OCI-M2 (cell line): ENCODE data around the gene KIF5A.
A peak's percentile ranks its signal among the peaks of the same experiment; 100 is the strongest.
"Not testable (repeated sequence)": the region's sequence is repeated elsewhere in the genome, so short reads cannot be mapped to it uniquely, and the experiment has no call there.

Source experiments
- DNase-seq: peaks from one replicate; lab custom pipeline; 2025; ENCODE audit not compliant: unreplicated experiment; lab: John Stamatoyannopoulos, UW

KIF5A gene

GRCh38 chr12:57581802-57582201 is 32.0 kb downstream of the KIF5A start:
- DNase-seq: no peak

- DNase-seq: no peak
Observed at GRCh38 chr12:57582440-57582839, 32.6 kb downstream of the KIF5A start.

DNA sequence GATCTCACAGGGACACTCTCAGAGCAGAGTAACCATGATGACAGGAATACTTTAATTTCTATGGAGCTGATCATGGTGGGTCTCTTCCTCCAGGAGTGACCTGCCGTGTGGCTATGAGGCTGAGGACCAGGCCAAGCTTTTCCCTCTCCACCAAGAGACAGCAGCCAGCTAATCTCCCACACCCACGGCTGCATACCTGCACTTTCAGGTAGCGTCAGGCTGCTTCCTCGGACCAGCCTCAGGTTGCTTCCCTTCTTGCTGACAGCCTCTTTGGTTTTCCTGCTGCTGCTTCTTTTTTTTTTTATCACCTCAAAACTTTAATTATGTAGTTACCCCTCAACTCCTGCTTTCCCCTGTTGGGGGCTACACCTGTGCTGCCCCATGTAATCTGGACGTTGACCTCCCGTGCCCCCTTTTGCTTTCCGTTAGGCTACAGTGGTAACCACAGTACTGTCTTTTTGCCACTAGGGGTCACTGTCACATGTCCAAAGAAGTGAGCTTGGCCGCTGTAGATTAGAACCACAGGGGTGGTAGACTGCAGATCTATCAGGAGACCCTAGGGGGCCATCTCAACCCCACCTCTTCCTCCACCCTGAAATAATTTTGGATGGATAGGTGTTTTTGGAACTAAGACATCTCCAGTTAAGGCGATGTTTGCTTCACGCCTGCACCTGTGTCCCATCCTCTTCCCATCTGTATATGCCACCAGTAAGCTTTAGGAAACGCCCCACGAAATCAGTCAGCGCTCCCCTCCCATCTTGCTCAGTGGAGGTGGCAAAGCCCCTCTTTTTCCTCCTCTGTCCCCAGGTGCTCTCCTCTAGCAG is 33.4 kb downstream of the KIF5A start:
- DNase-seq: peak; percentile 27

- DNase-seq: no peak
Observed at GRCh38 chr12:57584050-57584449, 34.2 kb downstream of the KIF5A start.

GRCh38 chr12:57584690-57585089 is 34.8 kb downstream of the KIF5A start:
- no peak for DNase-seq

GRCh38 chr12:57585156-57585555 is 35.3 kb downstream of the KIF5A start:
- DNase-seq: no peak

GRCh38 chr12:57586128-57586527 is 36.3 kb downstream of the KIF5A start:
- no peak for DNase-seq

- no peak for DNase-seq
Observed at GRCh38 chr12:57586832-57587429, 37.1 kb downstream of the KIF5A start.

DNA sequence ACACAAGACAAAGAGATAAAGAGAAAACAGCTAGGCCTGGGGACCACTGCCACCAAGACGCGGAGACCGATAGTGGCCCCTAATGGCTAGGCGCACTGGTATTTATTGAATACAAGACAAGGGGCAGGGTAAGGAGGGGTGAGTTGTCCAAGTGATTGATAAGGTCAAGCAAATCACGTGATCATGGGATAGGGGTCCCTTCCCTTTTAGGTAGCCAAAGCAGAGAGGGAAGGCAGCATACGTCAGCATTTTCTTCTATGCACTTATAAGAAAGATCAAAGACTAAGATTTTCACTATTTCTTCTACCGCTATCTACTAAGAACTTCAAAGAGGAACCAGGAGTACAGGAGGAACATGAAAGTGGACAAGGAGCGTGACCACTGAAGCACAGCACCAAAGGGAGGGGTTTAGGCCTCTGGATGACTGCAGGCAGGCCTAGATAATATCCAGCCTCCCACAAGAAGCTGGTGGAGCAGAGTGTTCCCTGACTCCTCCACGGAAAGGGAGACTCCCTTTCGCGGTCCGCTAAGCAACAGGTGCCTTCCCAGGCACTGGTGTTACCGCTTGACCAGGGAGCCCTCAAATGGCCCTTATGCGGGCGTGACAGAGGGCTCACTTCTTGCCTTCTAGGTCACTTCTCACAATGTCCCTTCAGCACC is 39.2 kb downstream of the KIF5A start:
- DNase-seq: not testable (repeated sequence)

- DNase-seq: no peak
Observed at GRCh38 chr12:57590479-57590863, 40.6 kb downstream of the KIF5A start.

DNA sequence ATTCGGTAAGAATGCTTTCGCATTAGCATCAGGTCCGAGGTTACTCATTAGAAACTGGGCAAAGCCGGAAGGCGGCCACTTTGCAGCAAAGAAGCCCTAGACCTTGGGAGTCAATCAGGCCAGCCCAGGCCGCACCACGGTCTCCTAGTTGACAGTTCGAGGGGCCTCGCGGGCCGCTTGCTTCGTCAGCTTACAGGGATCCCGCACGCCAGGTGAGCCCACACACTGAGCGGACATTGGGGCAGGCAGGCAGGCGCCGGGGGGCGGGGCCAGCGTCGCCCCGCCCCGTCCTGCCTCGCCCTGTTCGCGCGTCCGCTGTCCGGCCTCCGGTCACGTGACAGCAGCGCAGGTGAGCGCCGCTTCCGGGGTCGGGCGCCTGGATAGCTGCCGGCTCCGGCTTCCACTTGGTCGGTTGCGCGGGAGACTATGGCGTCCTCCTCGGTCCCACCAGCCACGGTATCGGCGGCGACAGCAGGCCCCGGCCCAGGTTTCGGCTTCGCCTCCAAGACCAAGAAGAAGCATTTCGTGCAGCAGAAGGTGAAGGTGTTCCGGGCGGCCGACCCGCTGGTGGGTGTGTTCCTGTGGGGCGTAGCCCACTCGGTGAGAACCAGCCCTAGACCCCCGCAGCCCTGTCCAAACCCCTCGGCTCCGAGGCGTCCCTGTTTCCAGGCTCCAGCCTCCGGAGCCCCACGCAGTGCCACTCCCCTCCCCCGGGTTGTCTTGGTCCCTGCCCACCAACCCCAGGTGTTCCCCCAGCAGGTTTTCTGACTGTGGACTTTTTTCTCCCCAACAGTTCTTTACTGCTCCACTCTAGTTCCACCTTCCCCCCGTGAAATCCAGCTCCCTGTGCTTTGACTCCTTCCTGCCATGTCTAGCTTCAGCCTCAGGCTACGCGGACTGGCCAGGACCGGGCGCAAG is 41.3 kb downstream of the KIF5A start, which contains the start of gene PIP4K2C:
Gene PIP4K2C, plus strand, starts transcription at position 329 of the 918 bp plus-strand sequence. Its CDS starts 98 bp downstream, at position 427.
- peak; percentile 23 for DNase-seq

DNA sequence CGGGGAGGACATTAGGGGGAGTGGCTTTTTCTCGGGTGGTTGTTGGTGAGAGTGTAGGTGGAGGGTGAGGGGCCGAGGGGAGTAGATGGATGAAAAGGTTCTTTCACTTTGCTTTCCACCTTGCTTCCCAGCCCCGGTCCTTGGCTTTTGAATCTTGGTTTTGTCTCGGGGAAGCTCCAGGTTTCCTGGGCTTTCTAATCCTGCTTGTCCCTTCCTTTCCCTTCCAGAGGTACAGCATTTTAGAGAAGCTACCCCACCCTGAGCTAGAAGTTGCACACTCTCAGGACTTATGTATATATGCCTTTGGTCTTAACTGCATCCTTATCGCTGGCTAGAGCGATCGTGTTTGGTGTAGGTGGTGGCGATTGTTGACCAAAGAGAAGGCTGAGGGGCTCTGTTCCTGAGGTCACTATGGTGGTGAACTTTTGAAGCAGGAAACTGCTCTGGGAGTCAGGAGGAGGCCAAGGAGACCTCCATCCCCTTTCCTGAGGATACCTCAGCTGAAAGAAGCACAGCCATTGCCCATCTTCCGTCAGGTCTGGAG is 42.0 kb downstream of the KIF5A start:
- no peak for DNase-seq

GRCh38 chr12:57592551-57593165 is 42.8 kb downstream of the KIF5A start:
- DNase-seq: no peak

DNA sequence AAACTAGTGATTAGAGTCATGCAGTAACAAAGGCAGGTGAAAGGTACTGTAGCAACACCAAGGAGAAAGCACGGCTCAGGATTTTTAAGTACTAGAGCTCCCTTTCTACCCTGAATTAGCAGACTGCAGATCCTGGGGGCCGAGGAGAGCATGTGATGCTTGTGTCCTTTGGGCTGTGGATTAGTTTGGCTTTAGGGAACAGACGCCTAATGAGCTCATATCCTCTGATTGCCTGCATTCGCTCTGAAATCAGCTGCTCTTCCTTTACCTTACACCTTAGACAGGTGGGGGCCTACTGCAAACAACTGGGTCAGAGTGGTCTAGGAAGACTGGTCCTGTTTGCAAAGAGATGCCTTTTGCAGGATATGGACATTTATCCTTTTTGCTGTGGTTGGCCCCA is 43.3 kb downstream of the KIF5A start:
- DNase-seq: no peak

DNA sequence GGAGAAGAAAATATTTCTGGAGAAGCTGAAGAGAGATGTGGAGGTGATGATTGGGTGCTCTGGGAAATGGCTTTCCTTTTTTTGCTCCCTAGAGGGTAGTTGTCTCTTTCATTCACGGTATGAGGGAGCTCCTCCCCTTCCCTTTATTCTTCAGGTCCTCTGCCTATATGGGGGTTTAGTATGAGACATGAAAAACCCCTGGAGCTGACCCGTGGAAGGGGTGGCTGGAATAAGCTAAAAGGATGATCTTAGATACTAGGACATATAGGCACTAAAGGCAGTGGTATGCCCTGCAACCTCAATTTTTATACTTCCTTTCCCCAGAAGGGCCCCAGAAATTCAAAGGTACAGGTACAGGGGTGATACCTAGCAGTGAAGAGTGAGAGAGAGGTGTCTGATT is 50.6 kb downstream of the KIF5A start:
- DNase-seq: no peak

- DNase-seq: no peak
Observed at GRCh38 chr12:57602544-57602943, 52.7 kb downstream of the KIF5A start.

GRCh38 chr12:57603324-57603723 is 53.5 kb downstream of the KIF5A start:
- no peak for DNase-seq

DNA sequence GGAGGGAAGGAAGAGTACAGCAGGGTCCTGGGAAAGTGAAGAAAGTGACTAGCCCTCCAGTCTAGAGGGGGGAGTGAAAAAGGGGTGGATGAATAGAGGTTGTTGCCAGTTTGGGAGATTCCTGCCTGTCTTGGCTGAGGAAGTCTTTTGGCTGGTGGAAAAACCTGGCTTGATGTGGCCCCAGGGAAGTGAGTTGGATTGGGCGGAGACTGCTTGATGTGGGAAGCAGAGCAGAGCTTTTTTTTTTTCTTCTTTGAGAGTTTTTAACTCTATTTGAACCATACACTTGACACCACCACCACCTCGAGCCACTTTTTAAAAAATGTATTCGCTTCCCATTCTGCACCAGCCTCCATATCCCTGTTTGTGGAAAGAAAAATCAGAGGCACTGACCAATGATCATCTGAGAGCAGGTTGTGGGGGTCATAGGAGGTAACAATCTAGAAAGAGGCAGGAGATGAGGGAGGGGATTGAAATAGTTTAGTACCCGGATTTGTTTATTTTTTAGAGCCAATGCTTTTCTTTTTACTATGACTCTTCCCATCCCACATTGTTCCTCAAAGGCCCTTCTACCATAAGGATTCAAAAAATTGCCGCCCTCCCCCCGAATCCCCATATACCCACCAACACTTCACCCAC is 54.1 kb downstream of the KIF5A start:
- no peak for DNase-seq

DNA sequence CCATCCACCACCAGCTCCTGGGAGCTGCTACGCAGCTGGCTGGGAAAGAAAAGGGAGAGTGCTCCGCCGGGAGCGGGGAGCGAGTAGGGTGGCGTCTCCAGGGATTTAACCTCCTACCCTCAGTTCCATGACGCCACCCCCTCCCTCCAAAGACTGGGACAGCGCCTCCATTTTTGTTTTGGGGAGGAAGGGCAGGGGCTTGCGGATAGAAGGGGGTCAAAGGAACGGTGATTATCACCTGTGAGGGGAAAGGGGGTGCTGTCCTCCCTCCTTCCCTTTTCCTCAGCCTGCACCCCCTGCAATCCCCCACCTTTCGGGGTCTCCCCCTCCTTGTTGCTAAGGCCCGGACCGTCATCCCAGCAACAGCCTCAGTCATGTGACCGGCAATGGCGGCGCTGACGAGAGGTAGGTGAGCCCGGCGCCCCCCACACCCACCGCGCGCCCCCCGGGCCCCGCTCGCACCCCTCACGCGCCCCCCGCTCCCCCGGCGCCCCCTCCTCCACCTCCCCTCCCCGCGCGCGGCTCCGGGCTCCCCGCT is 54.7 kb downstream of the KIF5A start, which contains the start of gene DTX3:
Gene DTX3, plus strand, starts transcription at position 371 of the 538 bp plus-strand sequence. CDS start 1,694 bp downstream, outside the sequence.
- no peak for DNase-seq
